ENCODE results near the gene DUSP9.

DUSP9 gene

DNA sequence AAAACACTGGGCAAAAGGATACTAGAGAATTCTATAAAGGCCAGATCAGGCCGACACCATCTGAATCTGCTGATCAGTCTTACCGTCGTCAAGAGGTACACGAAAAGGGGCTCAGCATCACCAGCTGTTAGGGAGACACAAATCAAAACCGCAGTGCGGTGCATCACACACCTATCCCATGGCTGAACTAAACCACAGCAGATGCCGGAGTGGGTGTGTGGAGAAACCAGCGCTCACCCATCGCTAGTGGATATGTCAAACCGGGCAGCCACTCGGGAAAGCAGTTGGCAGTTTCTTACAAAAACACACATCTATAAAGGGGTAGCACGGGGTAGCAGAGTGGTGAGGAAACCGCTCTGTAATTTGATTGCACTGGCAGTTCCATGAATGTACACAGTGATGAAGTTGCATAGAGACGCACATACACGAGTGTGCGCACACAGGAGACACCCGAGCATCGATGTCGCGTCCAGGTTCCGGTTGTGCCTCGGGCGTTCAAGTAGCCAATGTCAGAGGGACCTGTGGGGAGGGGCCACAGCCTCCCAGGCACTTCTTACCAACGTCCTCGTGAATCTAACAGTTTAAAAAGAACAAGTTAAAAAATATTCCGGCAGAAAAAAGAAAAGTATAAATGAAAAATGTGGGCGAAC is 24.9 kb upstream of the DUSP9 start:
- no peak for DNase-seq (ENCODE audit: low read depth)

DNA sequence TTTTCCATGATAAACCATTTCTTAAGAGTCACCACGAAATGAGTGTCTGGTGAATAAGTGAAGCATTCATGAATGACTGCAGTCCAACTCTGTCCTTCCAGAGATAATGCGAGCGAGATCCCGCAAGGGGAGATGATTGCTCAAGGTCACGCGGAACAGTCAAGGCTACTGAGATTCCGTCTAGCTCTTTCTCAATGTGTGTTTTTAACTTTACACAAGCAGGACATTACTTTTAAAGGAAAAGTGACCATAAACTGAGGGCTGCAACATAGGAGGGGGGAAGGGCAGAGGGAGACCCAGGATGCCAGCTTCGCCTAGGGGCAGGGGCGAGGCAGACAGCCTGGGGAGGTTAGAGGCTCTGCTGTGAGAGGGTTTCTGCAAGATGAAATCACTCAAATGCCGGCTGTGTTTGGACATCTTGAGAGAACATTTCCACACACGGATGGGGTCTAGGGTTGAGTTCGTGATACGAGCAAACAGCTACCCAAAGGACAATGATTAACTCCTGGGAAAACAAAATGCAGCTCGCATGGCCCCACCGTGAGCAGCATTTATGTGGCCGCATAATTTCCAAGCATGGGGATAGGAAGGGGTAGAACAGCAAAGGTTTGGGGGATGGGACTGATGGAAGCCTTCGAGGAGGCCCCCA is 24.2 kb upstream of the DUSP9 start:
- DNase-seq (ENCODE audit: low read depth), result no peak

DNA sequence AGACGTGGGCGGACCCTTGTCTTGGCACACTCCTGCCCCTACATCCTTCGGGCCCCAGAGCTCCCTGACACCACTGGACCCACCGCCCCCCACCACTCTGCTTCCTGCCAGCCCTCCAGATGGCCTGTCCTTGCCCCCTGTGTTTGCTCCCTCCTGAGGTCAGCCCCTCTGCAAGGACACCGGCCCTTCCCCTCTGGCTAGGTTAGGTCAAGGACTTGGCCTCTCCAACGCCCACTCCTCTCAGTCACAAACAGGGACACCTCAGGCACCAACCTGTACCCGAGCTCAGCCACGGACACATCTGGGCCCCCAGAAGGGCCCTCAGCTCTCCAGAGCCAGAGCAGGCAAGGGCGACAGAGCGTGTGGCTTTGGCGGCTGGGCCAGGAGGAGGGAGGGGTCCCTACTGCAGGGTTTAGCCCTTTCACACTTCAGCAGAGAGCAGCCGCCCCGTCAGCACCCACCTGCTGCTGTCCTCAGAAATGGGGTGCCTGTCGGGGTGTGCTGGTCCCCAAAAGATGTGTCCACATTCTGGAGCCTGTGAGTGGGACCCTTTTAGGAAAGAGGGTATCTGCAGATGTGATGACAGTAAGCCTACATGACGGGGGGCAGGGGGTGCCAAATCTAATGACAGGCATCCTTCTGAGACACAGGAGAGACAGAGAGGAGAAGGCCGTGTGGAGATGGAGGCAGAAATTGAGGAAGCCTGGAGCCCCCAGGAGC is 23.5 kb upstream of the DUSP9 start:
- DNase-seq (ENCODE audit: low read depth), result no peak

DNA sequence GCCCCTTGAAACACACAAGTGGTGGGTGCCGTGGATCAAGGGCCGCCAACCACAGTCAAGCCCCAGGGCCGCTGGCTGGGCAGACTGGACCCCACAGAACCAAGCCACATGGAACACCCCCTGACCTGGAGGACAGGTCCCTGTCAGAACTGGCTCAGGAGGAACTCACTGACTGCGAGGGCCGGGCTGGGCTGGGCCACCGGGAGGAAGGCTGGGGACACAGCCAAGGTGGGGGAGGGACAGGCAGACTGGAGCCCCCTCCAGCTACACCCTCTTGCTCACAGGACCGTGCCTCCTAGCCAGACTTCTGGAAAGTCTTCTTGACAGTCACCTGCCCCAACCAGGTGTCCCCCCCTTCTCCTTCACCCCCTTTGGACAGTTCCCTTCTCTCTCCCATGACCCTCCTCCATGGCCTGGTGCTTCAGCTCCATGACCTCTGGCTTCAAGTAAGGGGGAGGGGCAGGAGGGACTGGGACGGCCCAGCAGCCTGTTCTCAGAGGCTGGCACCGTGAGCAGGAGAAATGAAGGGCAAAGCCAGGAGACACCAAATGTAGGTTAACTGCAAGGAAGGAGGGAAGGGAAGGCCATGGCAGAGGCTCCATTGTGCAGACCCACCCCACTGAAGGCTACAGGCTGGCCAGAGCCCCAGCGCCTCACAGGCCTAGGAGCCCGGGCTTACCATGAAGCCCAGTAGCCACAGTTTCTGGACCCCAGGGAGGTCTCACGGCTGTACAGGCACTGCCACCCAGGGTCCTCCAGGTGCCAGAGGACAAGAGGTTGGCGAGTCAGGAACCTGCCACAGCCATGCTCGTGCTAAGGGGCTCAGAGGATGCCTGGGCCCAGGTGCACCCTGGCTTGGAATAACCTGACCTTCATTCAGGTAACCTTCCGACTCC is 22.6 kb upstream of the DUSP9 start:
- no peak for DNase-seq (ENCODE audit: low read depth)

DNA sequence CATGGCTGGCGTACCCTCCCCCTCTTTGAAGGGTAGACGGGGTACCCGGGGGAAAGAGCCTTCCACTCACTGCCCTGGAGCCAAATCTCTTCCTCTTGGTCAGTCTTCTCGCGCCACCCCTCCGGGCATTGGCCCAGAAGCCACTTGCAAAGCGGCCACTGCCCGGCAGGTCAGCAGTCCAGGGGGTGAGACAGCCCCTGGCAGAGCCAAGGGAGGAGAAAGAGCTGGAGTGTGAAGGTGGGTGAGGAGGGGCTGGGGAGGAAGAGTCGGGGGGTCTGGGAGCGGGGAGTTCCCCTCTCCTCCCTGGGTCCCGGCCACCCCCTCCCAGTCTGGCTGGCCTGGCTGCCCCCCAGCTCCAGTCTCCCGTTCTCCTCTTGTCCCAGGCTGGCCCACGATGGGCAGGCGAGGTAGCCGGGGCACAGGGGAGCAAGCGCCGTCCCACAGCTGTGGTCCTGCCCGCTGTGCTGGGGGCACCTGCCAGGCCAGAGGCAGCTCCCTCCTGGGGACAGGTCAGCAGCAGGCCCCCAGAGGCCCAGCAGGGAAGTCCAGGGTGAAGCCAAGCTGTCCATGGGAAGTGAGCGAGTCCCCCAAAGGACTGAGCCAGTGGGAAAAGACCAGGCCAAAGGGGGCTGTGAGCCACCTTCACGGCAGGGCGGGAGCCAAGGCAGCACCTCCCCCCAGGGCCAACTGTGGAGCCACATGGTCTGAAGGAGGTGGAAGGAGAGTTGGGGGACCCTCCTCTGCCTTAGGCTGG is 21.6 kb upstream of the DUSP9 start:
- no peak for DNase-seq (ENCODE audit: low read depth)

DNA sequence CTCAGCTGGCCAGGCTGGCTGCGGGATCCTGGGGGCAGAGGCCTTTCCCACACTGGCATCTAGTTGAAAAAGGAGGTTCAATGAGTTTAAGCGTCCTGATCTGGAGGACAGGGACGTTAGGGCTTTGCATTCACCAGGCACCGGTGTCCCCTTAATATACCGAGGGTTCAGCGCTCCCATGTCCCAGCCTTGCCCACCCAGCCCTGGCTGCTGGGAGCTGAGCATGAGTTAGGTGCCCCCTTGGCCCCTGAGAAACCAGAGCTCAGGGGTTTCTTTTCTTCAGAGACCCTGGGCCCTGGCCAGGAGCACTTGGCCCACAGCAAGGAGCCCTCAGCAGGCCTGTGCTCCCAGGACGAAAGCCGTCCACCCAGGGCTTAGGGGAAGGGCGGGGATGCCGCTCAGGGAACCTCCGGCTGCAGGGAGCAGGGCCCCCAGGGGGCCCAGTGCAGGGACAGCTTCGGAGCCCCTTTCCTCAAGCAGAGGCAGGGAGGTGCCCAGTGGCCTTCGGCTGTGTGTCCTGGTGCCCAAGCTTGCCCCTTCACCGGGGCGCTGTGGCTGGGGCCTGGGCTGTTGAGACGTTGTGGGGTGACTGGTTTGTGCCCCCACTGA is 20.9 kb upstream of the DUSP9 start:
- DNase-seq (ENCODE audit: low read depth), result no peak

DNA sequence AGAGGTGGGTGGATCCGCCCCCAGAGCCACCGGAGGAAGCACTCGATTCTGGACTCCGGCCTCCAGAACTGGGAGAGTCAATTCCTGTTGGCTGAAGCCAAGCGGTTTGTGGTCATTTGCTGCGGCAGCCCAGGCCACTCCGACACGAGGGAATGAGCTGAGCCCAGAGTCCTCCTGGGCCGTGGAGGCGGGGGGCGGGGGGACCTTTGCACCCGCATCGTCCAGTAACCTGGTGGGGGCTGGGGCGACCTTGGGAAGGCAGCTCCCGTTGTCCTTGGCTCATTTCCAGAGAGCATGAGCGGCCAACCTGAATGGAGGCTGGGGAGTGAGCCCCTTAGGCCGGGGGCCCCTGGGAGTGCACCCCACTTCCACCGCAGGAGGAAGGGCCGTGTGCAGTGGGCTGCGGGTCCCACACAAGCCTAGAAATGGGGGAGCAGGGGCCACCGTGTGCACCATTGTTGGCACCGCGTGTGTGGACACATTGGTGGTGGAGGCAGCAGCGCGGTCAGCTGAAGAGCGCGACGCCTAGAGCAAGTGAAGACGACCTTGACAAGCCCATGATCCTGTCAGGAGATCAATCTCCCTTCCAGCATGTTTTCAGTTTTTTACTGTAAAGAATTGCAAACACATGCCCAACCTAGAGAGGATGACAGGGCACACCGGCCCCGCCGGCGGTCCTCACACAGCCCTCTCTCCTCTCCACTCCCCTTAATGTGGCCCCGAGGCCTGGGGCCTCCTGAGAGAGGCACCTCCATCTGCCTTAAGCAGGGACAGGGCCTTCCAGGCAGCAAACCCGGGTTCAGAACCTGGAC is 19.9 kb upstream of the DUSP9 start:
- DNase-seq (ENCODE audit: low read depth), result no peak

DNA sequence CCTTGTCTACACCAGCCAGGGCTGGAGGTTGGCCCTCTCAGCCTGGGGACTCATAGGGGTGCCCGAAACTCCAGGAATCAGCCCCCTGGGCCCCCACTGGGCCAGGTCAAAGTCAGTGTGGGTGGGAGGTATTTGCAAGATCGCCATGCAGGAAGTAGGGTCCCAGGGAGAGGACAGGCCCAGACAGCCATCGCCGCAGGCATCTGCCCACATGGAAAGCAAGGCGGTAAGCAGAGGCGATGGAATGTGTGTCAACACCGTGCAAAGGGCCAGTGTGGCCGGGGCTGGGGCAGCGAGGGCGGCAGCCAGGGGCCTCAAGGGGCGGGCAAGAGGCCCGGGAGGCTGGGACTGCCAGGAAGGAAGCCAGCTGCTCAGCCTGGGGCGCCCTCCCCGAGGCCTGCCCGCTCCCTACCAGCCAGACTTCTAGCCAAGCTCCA is 19.3 kb upstream of the DUSP9 start:
- DNase-seq (ENCODE audit: low read depth), result no peak

DNA sequence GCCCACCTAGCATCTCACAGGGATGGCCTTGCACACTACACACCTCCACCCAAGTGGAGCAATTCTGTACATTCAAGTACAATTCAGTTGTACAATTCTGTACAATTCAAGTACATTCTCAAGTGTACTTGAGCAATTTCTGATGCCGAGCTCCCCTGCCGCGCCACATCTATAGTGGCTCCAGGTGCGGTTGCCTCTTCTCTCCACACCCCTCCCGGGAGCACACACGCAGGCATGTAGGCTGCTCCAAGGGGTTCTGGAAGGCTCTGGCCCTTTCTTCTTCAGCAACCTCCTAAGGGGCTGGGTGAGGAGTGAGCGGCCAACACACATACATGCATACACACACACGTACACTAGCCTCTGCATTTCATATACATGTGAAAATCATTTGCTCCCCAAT is 18.9 kb upstream of the DUSP9 start:
- no peak for DNase-seq (ENCODE audit: low read depth)

DNA sequence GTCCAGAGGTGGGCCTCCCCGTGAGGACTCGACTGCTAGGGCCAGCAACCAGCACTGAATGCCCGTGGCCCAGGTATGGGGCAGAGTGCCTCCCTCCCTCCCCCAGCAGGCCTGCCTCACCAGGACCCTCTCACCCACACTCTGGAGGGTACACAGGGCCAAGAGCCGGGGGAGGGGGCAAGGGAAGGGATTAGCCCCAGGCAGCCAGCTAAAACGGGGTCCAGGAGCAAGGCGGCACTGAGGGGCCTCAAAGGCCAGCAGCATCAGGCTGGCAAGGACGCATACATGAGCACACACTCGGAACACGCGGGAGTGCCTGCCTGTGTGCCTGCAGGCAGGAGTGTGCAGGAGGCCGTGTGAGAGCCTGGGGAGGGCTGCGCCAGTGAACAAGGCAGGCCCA is 18.3 kb upstream of the DUSP9 start:
- DNase-seq (ENCODE audit: low read depth), result no peak

DNA sequence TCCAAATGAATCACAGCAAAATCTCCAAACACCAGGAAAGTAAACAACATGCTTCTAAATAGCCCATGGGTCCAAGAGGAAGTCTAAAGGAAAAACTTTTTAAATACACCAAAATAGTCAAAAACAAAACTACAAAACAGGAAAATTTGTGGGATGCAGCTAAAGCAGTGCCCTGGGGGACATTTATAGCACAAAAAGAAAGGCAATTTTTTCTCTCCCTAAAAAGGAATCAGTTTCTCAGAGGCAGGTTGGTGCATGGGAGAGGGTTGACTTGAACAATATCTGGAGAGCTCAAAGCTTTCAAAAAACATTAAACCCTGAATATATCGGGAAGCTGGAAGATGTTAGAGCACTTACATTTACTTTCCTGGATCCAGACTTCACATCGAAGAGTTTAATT is 15.7 kb upstream of the DUSP9 start:
- no peak for DNase-seq (ENCODE audit: low read depth)

DNA sequence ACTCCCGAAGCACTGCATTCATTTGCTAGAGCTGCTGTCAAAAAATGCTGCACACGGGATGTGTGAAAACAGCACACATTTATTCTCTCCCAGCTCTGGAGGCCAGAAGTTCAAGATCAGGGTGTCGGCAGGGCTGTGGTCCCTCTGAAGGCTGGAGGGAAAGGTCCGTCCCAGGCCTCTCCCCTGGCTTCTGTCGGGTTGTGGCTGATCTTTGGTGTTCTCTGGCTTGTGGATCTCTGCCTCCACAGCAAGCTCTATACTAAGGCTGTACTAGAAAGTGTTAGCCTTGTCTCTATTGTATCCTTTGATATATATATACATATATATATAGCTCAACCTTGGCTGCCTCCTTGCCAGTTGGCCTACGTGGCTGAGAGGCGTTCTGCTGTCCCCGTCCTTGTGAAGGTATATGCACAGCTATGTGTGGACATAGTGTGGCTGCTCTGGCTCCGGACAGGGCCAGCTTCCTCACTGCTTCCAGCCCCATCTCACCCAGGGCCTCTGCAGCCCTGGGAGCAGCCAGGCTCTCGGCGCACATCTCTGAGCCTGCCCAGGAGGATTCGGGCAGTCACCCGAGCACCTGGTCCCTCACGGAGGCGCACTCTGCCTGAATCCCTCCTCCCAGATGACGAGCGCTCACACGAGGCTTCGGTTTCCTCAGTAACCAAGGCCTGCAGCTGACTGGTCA is 15.0 kb upstream of the DUSP9 start:
- DNase-seq (ENCODE audit: low read depth), result no peak

DNA sequence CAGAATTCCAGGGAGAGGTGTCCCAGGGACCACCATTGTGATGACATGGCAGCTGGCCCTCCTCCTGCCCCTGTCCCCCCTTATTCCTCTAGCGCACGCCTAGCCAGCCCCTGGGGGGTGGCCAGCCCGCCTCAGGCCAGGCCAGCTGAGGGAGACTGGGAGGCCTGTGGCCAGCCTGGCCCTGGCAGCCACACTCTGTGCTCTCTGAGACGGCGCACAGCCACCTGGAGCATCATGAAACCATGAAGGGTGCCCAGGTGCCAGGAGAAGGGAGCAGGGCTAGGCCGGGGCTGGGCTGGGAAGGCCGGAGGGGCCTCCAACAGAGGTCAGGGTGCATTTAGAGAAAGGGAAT is 14.4 kb upstream of the DUSP9 start:
- DNase-seq (ENCODE audit: low read depth), result no peak

DNA sequence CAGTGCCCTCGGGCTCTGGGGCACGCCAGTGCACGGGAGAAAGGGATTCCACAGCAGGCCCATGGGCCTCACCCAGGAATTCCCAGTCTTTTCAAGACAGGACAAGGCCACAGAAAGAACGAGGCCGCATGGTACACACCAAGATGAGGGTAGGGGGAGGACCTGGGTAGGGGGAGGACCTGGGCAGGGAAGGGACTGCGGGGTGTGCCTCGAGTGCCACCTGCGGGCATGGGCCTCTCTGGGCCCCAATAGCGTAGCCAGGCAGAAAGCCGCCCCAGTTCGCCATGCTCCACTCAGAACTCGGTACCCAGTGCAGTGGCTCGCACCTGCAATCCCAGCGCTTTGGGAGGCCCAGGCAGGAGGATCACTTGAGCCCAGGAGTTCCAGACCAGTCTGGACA is 14.0 kb upstream of the DUSP9 start:
- DNase-seq (ENCODE audit: low read depth), result no peak

DNA sequence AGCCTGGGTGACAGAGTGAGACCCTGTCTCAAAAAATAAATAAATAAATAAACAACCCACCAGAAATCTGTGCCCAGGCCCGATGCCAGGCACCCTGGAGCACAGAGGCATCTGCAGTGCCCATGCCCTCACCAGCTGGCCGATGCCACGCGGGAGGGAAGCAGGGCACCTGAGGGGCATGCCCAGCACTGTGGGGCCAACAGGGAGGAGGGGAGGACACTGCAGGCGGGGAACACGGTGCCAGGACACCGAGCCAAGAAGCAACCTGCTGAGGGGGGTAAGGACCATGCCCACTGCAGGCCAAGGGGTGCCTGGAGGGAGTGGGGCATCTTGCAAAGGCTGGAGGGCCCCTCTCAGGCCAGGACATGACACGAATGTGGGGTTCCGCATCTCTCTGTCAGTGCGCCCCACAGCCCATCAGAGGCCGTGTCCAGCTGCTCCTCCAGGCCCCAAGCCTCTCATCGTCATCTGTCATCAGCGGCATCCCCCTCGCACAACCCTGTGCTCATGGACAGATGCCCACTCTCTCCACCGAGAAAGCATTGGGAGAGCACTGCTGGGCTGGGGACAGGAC is 13.3 kb upstream of the DUSP9 start:
- DNase-seq (ENCODE audit: low read depth), result no peak

DNA sequence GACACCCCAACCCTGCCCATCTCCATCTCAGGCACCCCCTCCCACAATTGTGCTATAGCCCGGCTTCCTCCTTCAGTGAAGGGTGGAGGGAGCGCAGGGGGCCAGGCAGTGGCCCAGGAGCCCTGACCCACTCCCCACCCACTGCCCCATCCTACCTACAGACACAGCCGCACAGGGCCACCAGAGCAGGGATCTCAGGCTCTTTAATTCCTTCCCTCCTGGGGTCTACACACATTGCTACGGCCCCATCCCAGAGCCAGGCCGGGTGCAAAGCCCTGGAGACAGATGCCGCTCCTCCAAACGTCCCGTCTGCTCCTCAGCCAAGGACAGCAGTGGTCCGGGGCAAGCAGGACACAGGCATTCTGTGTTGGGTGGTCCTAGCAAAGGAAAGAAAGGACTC is 12.8 kb upstream of the DUSP9 start:
- DNase-seq (ENCODE audit: low read depth), result no peak

DNA sequence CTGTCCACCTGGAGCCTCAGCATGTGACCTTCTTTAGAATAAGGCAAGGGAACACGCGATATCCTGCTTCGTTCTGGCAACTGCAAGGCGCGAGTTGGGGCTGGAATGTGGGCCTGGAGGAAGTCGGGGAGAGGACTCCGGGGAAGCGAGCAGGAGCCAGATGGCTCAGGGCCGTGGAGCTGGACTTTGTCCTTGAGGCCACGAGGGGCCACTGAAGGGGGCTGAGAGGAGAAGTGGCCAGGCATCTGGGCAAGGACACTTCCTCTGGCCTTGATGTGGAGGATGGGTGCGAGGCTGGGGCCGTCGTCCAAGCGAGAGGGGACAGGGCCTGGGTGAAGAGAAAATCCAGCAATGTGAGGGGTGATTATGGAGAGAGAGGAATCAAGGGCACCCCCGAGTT is 12.2 kb upstream of the DUSP9 start:
- DNase-seq (ENCODE audit: low read depth), result no peak

DNA sequence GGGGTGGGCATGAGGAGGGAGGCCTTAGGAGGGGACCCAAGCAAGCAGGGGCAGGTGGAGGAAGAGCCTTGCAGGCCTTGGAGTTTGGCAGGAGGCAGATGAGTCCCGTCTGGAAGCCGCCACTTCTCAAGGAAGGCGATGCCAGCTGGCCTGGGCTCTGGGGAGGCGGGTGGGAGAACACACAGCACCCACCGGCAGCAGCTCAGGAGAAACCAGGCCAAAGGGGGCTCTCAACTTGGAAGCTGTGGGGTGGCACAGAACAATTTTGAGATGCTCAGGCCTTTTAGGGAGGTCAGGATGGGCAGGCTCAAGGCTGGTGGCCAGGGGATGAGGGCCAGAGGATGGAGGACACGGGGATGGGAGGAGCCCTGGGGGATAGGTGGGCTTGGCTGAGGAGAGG is 11.6 kb upstream of the DUSP9 start:
- no peak for DNase-seq (ENCODE audit: low read depth)

DNA sequence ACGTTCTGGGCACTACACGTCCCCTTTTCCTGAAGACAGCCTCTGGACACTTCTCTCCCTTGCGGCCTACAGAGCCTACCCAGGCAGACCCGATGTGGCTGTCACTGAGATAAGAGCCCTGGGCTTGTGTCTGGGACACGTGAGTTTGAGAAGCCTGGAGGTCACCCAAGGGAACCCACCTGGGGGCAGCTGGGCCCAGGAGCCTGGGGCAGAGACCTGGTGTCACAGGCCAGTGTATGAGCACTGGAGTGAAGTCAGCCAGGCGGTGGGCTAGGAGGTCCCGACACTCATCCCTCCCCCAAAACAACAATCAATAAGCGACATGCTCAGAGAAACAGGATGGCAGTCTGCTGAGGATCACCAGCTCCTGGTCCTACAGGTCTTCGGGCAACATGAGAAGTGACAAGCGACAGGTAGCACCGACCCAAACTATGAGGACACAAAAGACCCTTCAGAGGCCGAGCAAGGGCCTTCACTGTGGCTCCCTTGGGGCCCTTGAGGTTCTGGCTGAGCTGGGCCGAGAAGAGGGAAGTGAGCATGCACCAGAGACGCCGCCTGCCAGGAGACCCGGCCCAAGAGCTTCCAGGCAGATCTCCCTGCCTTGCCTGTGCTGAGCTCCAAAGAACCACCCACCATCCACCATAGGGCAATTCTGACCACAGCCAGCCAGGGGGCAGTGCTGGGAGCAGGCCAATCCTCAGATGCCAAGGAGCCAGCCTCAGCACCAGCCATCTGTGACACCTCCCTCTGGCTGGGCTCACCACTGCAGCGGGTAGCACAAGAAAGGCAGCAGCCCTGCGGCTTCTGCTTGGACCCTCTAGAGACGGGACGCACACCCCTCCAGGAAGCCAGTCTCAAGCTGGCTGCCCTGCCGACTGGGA is 11.0 kb upstream of the DUSP9 start:
- DNase-seq (ENCODE audit: low read depth), result no peak

Measured in activated T-helper 1 cell treated with Interleukin-2 at 50 U/mL for 16 hours (primary cell).